Measurements from ENCODE around the gene ISL1.

GRCh38 chr5:51416149-51416548, 32.9 kb downstream of the ISL1 start:
- TF ChIP-seq CTCF (IDR thresholded peaks at IDR 0.05; ENCODE audit: insufficient read depth, low read length, poor library complexity, severe bottlenecking), result no peak
- no peak for TF ChIP-seq EZH2phosphoT487 (conservative IDR thresholded peaks at IDR 0.05; ENCODE audit: low read length)

Measured in SU-DHL-6 (cell line).